ENCODE results near the gene JAG1.
"Not testable (repeated sequence)": the region's sequence is repeated elsewhere in the genome, so short reads cannot be mapped to it uniquely, and the experiment has no call there.

The JAG1 gene

GRCh38 chr20:10635476-10636208, 38.2 kb downstream of the JAG1 start:
- no peak for DNase-seq

GRCh38 chr20:10634683-10635411, 39.0 kb downstream of the JAG1 start:
- no peak for DNase-seq

- DNase-seq: no peak
These were observed 39.6 kb downstream of the JAG1 start for GRCh38 chr20:10634211-10634610.

DNA sequence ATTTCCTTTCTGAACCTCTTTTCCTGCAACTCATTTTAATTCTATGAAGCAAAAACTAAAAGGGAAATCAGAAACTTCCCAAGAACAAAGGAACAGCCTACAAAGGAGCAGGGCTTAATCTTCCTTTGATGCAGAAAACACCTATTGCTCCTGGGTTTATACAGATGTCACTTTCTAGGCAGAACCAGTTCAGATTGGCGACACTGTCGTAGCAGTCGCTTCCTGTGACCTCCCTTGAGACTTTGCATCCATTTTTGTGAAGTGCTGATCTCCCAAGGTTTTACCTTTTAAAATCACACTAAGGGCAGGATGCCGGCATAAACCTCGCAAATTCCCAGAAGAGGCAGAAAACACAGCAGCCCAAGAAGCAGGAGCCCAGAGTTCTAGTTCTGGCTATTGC, 40.1 kb downstream of the JAG1 start:
- DNase-seq: no peak

DNA sequence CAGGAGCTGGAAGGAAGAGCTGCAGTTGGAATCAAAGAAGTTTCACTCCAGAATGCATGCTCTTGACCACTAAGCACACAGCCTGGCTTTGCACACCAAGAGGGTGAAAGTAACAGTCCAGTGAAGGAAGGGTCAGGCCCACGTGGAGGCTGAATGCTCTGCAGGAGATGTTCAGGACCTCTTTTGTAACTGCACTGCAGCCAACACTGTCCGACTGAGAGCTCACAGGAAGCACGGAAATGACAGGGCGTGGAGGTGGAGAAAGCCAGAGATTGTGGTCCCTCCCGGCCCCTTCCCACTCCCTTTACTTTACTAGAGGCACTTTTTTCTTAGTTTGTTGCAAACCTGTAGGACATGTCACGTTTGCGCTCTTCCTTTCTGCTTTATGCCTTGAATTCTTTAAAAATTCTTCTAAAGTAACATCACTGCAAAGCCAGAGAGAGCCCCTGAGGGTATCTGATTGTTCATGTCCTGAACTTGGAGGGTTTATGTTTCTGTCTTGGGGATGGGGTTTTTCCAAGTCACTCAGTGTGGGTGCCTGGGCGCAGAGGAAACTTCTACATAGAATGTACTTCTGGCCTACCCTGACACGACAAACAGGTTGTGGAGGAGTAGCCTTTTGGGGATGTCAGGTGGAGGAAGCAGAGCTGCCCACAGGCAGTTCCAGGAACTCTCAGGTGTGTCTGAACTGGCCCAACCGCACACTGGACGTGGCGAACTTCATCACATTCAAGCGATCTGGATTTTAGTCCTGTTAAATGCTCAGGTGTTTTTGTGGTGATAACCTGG, 40.9 kb downstream of the JAG1 start:
- DNase-seq: no peak

DNA sequence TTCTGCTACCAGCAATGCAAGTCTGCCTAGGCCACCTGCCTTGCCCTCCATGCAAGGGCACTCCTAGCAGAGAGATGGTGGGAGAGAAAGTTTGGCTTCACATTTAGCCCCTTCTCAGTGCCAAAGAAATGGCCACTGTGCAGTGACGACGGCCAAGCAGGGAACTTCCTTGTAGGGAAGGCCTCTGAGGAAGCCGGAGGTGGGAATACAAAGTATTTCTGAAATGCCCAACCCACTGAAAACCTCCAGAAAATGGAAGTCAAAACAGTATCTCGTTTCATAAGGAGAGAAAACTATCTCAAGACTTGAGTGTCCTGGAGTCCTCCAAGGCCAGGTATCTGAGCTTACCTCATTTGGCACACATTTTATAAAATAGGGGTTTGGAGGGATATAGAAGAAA, 42.7 kb downstream of the JAG1 start:
- no peak for DNase-seq

DNA sequence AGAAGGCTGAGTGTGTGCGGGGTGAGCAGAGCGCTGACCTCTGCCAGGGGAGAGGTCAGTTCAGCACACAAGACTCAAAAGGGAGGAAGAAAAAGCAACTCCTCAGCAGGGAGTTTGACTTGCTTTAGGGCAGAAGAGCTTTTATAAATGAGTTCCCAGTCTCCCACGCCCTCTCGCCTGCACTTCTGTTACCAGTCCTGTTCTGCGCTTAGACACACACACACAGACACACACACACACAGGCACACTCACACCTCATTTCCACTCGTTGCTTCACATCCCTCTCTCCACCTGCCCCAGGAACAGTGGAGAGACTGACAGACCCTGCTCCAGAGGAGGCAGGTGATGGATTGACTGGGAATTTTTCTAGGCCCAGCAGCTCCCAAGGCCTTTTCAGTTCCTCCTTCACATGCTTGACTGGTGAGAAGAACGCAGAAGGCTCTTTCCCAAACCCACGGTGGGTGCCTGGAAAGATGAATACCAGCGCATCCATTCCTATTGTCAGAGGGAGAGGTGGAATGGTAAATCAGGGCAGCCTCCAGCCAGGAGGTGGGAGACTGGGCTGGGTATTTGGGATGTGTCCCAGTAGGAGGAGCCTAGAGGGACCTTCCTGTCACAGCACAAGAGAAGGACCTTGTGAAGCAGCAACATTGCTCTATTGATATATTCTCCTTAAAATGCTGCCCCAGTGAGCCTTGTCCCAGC, 43.7 kb downstream of the JAG1 start:
- no peak for DNase-seq

DNA sequence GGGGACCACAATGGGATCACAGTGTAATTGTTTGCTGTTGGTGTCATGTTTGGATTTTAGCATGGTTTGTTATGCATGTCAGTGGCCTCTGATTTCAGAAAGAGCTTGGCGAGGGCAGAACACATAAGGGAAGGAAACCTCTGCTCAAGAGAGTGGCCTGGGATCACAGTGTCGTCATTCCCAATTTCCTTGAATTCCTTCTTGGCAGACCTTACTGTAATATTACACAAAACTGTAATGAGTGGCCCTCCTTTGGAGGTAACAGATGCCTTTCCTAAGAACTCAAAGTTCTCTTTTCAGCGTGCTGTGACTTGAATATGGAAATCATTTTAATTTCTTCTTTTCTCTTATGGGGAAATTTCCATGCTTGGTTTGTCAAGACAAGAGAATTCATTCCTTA, 46.9 kb downstream of the JAG1 start:
- DNase-seq: no peak

DNA sequence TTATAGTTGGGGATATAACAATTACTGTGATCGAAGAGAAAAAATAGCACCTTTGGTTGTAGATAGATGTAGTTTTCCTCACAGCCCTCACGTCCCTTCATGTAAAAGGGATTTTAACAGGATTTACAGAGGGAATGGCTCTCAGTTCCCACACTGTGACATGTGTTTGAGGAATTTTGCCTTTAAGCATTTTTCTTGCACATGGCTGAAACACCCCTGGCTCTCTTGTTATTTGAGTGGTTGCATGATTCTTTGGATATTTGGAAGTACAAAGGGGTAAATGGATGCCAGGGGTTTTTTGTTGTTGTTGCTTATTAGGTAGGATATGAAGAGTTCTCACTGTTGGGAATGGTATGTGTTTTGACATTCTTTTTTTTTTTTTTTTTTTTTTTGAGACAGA, 48.2 kb downstream of the JAG1 start:
- no peak for DNase-seq

DNA sequence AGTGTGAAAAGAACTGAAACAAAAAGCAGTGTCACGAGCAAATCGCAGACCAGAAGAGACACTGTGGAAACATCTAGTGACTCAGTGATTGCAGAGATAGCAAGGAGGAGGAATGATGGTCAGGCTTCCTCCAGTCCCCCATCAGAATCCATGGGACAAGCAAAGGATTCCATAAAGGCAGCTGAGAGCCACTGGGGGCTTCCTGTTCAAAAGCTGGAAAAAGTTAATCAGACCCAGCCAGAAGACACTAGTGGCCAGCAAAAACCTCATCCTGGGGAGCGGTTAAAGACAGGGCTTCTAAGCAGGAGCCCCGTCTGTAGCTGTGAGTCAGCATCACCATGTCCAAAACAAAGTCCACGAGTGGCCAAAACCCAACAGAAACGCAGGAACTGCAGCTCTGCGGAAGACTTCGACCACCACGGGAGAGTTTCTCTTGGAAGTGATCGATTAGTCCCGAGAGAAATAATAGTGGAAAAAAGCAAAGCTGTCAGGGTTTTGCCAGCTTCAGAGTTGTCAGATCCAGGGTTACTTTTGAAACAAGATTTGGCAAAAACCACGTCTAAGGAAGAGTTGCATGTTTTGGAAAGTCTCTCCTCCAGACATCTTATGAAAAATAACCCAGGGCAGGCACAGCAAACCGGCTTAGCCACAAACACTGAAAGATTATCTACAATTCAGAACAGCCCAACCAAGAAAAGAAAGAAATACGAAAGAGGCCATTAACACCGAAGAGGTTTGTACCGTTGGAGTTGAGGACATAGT, 51.0 kb downstream of the JAG1 start:
- DNase-seq: no peak

DNA sequence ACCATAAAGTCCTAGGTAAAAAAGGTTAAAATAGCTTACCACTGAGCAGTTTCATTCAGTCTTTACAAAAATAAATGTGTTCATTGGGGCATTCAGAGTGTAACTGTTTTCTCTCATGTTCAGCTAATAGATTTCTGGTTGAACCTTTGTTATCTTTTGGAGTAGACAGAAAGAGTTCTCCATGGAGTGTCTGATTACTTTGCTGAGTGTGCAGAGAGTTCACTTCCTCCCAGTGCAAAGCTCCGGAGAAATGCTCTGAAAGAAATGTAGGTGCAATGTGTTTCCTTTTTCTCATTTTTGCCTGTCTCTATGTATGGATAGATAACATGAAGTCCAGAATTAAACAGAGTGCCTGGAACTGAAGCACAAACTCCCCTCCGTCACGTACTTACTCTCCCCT, 52.6 kb downstream of the JAG1 start:
- DNase-seq: no peak

DNA sequence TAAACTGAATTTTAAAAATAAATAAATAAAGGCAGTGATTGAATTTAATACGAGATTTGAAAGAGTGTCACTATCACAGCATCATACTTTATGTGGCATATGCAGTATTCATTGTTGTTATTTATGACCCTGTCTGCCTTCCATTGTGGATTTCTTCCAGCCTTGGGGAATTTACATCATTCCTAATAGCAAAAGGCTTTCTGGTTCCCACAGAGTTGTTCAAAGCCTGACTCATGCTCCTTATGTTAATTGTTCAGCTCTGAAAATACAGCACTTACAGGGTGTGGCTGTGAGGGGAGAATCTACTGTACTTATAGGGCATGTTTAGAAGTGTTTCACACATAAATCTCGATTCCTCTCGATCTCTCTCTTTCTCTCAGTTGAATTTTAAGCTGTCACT, 54.4 kb downstream of the JAG1 start:
- DNase-seq: no peak

DNA sequence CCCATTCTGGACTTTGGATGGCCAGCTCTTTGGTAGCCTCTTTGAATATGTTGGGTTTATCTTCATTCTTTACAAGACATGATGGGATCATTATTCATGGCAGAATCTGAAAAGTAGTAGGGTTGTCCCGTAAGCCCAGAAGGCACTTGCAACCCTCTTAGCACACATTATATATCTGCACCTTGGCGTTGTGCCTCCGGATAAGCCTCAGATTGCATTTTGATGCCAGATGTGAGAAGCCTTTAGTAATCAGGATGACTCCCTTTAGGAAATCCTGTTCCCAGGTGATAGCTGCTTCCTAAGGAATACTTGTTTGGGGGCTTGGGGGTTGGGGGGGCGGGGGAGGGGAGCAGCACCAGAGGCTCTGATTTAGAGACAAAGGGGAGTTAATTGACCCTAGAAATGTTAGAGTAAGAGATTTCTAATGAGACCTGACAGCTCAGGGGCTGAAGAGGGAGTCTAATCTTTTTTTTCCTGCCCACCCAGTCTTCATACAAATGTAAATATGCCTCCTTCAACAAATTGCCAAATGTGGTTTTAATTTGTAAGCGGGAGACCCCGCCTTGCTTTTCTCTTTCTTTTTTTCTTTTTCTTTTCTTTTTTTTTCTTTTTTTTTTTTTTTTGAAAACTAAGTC, 55.1 kb downstream of the JAG1 start:
- no peak for DNase-seq

DNA sequence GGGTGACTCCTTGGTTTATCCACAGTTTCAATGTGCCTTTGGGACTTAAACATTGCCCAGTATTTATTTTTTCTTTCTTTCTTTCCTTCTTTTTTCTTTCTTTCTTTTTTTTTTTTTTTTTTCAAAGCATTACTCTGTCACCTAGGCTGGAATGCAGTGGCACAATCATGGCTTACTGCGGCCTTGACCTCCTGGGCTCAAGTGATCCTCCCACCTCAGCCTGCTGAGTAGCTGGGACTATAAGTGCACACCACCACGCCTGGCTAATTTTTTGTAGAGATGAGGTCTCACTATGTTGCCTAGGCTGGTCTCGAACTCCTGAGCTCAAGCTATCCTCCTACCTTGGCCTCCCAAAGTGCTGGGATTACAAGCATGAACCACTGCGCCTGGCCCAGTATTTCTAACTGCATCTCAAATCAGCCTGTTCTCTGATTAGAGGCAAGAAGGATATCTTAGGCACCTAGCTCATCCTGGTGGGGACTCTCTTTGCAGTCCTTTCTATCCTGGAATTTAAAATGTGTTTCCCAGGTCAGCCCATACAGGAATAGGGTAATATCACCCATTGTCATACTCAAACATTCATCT, 56.2 kb downstream of the JAG1 start:
- not testable (repeated sequence) for DNase-seq

DNA sequence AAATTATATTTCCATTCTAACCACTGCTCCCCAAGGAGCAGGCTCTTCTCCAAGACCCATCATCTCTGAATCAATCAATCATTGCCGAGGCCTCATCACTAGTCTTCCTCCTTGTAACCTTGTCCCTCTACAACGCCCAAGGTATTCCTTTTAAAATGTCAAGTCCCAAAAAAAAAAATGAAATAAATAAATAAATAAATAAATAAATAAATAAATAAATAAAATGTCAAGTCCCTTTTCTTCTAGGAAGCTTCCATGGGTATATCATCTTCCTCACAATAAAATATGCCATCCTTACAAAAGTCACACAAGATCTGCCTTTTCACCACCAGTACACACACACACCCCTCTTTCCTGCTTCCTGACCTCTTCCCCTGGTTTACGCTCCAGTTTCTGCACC, 57.6 kb downstream of the JAG1 start:
- DNase-seq: no peak

DNA sequence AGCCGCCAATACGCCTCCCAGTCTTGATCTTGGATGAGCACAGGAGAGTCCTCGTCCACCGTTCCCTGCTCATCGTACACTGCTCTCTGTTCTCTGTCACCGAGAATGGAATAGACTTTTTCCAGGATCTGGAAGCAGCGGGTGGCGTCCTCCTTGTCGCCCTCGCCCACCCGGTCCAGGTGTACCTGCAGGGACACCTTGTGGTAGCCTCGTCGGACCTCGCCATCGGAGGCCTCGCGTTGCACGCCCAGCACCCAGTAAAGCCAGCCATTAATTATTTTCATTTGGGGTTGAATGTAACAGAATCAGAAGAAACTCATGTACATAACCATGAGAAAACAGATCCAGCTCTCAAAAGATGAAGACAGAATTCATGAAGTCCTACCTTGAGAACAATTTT, 59.9 kb downstream of the JAG1 start:
- DNase-seq: no peak

DNA sequence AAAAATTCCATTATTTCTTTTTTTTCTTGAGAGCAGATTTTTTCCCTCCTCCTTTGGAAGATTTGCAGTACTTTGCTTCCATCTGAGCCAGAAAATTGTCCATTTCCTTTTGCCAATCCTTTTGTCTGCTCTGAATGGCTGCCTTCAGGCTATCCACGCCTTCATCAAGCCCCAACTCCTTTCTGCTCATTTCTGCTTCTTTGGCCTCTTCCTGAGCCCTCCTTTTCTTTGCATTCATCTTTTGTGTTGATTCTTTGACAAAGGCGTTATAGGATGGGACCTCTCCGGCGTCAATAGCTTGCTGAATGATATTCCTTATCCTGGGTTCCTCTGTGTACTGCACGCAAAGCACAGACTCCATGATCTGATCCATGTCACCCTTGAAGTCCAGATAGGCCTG, 60.4 kb downstream of the JAG1 start:
- DNase-seq: not testable (repeated sequence)

GRCh38 chr20:10611357-10611756, 62.4 kb downstream of the JAG1 start:
- DNase-seq: no peak

GRCh38 chr20:10610251-10610650, 63.5 kb downstream of the JAG1 start:
- DNase-seq: no peak

- DNase-seq: no peak
These were observed 64.0 kb downstream of the JAG1 start for GRCh38 chr20:10609770-10610169.

- no peak for DNase-seq
These were observed 64.5 kb downstream of the JAG1 start for GRCh38 chr20:10609276-10609675.
